Measurements from ENCODE around the gene TRAK1.
"Not testable (repeated sequence)": the region's sequence is repeated elsewhere in the genome, so short reads cannot be mapped to it uniquely, and the experiment has no call there.

The TRAK1 gene

GRCh38 chr3:42098171-42098570, 7.0 kb downstream of the TRAK1 start:
- DNase-seq = no peak

- no peak for DNase-seq
Observed at GRCh38 chr3:42099020-42099765, 8.0 kb downstream of the TRAK1 start.

GRCh38 chr3:42101048-42101447, 9.9 kb downstream of the TRAK1 start:
- no peak for DNase-seq

GRCh38 chr3:42101481-42101880, 10.3 kb downstream of the TRAK1 start:
- no peak for DNase-seq

- DNase-seq = no peak
Observed at GRCh38 chr3:42102571-42102970, 11.4 kb downstream of the TRAK1 start.

DNA sequence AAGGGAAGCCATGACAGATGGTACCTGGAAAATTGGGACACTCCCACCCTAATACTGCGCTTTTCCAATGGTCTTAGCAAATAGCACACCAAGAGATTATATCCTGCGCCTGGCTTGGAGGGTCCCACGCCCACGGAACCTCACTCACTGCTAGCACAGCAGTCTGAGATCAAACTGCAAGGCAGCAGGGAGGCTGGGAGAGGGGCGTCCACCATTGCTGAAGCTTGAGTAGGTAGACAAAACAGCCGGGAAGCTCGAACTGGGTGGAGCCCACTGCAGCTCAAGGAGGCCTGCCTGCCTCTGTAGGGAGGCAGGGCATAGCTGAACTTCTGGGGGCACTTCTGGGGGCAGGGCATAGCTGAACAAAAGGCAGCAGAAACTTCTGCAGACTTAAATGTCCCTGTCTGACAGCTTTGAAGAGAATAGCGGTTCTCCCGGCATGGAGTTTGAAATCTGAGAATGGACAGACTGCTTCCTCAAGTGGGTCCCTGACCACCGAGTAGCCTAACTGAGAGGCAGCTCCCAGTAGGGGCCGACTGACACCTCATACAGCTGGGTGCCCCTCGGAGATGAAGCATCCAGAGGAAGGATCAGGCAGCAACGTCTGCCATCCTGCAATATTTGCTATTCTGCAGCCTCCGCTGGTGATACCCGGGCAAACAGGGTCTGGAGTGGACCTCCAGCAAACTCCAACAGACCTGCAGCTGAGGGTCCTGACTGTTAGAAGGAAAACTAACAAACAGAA, 12.9 kb downstream of the TRAK1 start:
- DNase-seq = not testable (repeated sequence)

DNA sequence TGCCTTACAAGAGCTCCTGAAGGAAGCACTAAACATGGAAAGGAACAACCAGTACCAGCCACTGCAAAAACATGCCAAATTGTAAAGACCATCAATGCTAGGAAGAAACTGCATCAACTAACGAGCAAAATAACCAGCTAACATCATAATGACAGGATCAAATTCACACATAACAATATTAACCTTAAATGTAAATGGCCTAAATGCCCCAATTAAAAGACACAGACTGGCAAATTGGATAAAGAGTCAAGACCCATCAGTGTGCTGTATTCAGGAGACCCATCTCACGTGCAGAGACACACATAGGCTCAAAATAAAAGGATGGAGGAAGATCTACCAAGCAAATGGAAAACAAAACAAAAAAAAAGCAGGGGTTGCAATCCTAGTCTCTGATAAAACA, 14.8 kb downstream of the TRAK1 start:
- DNase-seq = not testable (repeated sequence)

DNA sequence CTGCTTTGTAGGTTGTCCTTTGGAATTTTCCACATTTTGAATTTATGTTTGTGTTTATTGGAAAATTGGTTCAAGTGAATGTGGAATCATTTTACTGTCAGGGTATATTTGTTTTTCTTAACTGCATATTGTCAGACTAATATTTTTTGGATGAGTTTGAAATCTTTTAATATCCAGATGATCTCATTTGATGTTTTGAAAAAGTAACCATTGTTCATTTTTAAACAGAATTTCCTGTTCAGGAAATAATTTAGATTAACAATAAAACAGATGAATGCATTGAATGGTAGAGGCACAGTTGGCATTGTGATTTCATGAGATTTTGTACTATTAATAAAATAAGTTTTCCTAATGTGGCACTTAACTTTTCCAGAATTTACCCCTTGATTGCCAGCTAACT, 15.5 kb downstream of the TRAK1 start:
- DNase-seq = no peak

DNA sequence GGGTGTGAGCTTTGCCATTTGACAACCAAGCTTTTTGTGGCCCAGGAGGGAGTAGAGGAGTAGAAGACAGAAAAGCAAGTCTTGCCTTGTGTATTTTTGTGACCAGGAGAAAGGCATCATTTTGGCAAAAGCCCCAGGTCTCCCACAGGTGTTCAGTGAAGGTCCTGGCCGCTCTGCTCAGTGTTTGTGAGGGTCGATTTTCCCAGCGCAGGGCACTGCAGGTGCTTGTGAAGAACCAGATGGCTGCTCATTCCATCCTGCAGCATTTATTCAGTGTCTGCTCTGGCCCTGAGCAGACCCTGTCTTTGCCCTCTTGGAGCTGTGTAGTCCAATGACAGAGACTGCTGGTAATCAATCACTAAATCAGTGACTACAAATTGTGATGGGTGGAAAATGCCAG, 19.5 kb downstream of the TRAK1 start:
- no peak for DNase-seq

GRCh38 chr3:42114130-42114725, 23.1 kb downstream of the TRAK1 start:
- no peak for DNase-seq

DNA sequence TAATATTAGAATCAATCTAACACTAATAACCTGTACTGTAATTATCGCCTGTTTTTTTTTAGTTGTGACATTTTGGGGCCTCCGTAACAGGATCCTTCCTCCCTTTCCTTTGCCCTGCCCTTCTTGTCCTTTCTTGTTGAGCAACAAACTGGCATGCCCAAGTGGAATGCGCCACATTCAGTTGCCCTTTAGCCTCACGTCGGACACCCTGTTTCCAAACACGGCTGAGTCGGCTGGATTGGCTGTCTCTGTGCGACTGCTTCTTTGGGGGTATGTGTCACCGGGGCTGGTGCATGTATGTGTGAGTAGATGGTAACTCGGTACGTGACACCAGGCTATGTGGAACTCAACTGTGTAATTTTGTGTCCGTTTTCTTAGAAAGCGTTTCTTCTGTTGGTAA, 24.1 kb downstream of the TRAK1 start:
- DNase-seq = no peak

DNA sequence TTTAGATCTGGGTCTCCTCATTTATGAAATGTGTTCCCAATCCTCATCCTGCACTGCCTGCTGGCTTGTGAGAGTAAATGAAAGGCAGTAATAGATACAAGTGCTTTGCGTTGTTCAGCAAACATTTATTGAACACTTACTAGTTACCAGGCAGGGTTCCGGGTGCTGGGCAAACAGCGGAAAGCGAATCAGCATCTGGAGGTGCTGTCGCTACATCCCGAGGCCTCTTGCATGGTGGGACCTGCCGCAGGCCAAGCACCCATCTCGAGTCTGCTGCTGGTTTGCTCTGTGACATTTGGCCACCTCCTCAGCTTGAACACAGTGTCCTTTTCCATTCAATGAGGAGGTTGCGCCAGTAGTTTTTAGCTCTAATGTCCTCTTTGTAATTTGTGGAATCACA, 24.8 kb downstream of the TRAK1 start:
- DNase-seq = no peak

DNA sequence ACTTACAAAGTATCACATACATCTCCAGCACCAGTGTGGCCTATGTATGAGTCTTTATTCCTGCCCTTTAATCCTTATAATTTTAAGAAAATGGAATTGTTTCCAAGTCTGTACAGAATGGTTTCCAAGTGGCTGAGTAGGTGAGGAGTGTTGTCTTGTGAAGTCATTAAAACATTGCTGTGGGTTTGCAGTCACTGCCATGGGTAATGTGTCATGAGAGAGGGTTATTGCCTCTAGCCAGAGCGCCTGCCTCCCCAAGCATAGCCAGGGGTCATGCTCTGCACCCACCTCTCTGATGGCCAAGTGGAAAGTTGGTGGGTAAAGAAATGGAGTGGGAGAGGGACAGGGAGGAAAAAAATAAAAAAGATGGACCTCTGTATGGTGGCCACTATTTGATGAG, 25.3 kb downstream of the TRAK1 start:
- DNase-seq = no peak

- DNase-seq = no peak
Observed at GRCh38 chr3:42117175-42118008, 26.2 kb downstream of the TRAK1 start.

DNA sequence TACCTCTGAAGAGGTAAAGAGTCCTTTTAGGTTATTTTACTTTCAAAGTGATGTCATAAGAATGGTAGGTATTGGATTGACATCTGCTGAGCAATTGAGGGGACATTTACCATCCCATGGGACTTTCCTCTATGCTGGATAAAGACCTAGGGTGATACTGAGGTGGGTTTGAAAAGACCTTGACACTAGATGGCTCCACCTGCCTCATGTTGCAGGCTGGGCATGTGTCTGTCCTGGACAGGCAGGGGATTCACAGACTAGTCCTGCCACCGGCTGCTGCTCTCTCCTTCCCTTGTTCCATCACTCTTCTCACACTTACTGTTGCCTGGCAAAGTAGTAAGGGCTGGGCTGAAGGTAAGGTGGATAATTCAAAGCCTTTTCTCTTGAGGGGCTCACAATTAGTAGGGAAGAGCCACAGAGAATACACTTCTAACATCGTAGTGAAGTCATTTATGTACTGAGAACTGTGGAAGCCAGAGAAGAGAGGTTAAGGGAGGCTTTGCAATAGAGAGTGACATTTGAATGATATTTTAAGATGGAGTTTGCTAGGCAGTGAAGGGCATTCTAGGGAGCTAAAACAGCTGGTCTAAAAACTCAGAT, 27.7 kb downstream of the TRAK1 start:
- no peak for DNase-seq

- no peak for DNase-seq
Observed at GRCh38 chr3:42119561-42120355, 28.6 kb downstream of the TRAK1 start.

- no peak for DNase-seq
Observed at GRCh38 chr3:42120866-42121265, 29.7 kb downstream of the TRAK1 start.

DNA sequence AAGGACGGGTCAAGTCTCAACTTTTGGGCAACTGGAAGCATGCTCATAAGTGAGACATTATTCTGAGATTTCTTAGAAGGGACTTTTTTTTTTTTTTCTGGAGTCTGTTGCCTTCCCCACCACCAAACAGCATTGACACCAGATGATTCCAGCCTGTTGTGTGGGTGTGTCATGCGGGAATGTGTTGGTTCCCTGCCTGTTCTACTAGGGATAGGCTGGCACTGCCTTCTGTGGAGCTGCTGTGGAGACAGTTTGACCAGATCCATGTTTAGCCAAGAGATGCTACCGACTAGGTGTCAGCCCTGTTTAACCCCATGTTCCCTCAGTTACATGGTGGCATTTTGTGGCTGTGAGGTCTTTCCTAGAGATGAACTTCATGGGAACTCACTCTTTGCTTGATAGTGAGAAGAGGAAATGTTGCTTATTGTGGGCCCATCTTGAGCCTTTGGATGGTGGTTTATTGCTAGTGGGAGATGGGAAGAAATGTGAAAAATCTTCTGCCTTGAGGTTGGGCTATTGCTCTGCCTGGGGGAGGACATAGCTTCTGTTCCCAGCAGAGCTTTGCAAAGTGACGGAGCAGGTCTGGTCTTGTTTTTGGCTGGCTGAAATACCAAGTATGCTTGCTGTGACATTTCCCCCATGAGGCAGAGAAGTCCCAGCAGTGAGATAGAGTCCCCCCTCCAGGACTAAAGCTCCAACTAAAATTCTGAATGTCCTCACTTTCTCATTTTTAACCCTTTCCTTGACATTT, 31.3 kb downstream of the TRAK1 start:
- DNase-seq = no peak

- DNase-seq = no peak
Observed at GRCh38 chr3:42123012-42123581, 31.9 kb downstream of the TRAK1 start.

DNA sequence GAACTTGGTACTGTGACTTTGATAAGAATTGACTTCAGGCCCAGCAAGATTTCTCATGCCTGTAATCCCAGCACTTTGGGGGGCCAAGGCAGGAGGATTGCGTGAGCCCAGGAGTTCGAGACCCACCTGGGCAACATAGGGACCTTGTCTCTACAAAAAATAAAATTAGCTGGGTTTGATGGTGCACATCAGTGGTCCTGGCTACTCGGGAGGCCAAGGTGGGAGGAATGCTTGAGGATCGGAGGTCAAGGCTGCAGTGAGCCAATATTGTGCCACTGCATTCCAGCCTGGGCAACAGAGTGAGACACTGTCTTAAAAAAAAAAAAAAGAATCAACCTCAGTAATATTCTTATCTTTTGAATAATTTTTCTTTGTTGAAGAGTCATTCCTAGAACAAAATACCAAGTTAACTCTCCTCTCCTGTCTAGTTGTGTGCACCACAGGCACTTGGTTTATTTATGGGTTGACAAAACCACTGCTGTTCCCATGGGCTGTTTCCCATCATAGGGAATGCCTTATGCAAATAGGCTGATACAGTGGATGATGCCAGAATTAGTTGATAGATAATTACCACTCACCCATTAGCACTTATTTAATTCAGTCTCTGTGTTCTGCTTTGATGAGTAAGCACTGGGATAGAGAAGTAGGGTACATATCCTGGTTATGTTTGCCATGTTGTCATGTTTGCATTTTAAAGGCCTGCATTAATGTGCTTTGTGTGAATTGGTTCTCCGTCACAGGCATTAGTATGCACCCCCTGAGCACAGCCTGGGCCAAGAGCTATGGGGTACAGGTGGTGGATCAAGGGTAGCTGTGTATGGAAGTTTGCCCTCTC, 32.9 kb downstream of the TRAK1 start:
- DNase-seq = no peak
